HG03025 (cell line): ENCODE measurements around the gene CYP1B1.

Experiments used
- ATAC-seq: cut with Tn5 transposase; IDR thresholded peaks from one replicate; pipeline ENCODE4 v1.9.1; 2021; ENCODE audit warnings: mild to moderate bottlenecking, moderate library complexity; ENCODE audit not compliant: unreplicated experiment, low FRiP score

The CYP1B1 gene

DNA sequence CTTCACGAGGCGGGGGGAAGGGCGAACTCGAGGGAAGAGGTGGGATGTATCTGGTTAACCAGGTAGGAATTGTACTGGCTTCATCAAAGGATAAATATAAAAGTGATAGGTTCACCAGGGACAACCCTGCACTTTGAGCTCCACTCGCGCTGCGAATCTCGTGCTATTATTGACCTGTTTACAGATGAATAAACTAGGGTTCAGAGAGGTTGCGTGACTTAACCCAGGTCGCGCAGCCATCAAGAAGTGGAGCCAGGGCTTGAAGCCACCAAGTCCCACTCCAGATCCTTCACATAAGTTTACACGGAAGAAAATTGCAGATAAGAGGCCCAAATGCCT, 1.4 kb upstream of the CYP1B1 start:
- ATAC-seq = no peak

DNA sequence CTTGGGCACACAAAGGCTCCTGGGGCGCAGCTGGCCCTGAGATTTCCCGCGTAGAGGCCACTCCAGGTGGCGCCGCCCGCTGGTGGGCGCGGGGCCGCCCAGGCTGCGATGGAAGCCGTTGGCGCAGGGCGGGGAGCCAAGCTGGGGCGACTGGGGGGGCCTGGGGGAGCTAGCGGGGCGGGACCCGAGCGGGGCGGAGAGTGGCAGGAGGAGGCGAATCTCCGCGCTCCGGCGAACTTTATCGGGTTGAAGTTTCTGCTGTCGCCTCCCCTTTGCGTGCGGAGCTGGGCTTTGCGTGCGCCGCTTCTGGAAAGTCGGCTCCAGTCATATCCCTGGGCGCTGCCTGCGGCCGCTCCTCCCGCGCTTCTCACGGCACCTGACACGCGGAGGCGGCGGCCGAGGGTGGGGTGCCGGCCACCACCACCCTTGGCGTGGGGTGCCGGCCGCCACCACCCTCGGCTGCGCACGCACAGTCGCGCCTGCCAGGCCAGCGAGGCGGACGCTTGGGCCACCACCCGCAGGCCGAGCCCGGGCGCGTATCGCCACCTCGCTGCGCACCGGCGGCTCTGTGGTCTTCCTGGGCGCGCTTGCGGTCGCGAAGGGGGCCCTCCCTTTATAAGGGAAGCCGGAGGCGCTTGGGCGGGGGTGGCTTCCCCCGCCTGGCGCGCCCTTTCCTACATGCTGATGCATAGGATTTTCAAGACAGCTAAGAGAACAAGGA, 919 bp upstream of the CYP1B1 start:
- ATAC-seq = peak; percentile 44

DNA sequence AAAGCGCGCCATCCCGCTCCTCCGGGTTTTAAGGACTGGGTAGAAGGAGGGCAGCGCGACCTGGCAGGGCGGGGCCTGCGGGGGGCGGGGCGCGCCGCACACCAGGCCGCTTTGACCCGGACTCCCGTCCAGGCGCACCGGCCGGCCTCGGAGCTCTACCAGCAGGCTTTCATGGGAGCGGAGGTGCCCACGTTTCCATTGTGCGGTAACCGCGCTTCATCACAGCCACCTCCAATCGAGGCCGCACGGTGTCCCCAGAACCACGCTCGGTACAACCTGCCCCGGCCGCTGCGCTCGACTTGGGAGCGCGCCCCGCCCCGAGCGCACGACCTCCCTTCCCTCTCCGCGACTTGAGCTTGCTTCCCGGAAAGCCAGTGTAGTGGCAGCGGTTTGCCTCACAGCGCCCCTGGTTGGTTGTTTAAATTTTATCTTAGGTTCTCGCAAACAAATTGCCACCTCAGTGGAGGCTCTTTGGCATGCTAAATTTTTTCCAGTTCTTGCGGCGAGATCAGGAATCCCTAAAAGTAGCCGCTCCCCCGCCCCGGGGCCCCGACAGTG, 280 bp upstream of the CYP1B1 start:
- peak; percentile 52 for ATAC-seq

DNA sequence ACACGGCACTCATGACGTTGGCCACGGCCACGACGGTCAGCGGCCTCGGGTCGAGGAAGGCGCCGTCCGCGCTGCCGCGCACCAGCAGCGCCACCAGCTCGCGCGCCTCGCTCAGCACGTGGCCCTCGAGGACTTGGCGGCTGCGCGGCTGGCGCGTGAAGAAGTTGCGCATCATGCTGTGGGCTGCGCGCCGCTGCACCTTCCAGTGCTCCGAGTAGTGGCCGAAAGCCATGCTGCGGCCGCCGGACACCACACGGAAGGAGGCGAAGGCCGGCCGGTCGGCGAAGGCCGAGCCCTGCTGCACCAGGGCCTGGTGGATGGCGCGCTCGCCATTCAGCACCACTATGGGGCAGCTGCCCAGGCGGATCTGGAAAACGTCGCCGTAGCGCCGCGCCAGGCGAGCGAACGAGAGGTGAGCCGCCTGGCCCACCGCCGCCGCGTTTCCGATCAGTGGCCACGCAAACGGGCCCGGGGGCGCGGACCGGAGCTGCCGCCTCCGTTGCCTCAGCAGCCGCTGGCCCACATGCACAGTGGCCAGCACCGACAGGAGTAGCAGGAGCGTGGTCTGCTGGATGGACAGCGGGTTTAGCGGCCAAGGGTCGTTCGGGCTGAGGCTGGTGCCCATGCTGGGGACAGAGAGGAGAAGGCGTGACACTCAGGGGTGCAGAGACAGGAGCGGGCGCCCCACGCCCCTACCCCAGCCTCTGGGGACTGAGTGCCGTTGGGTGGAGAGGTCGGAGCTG, 1.0 kb downstream of the CYP1B1 start:
- ATAC-seq = no peak

DNA sequence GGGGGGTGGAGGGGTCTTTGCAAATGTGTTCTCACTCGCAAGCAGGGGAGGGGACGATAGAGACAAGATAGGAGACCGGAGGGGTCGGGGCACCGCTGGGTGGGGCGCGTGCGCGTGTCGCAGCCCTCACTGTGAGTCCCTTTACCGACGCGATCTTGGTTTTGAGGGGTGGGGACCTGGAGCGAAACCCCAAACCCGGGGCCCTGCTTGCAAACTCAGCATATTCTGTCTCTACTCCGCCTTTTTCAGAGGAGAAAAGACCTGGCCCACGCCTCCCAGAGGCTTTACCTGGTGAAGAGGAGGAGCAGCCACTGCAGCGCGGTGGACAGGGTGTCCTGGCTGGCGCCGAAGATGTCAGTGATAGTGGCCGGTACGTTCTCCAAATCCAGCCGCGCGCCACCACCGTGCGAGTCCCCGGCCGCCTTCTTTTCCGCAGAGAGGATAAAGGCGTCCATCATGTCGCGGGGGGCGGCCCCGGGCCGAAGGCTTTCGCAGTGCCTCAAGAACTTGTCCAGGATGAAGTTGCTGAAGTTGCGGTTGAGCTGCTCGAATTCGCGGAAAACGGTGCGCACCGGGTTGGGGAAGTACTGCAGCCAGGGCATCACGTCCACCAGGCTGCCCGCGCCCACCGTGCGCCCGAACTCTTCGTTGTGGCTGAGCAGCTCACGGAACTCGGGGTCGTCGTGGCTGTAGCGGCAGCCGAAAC, 1.7 kb downstream of the CYP1B1 start:
- no peak for ATAC-seq

DNA sequence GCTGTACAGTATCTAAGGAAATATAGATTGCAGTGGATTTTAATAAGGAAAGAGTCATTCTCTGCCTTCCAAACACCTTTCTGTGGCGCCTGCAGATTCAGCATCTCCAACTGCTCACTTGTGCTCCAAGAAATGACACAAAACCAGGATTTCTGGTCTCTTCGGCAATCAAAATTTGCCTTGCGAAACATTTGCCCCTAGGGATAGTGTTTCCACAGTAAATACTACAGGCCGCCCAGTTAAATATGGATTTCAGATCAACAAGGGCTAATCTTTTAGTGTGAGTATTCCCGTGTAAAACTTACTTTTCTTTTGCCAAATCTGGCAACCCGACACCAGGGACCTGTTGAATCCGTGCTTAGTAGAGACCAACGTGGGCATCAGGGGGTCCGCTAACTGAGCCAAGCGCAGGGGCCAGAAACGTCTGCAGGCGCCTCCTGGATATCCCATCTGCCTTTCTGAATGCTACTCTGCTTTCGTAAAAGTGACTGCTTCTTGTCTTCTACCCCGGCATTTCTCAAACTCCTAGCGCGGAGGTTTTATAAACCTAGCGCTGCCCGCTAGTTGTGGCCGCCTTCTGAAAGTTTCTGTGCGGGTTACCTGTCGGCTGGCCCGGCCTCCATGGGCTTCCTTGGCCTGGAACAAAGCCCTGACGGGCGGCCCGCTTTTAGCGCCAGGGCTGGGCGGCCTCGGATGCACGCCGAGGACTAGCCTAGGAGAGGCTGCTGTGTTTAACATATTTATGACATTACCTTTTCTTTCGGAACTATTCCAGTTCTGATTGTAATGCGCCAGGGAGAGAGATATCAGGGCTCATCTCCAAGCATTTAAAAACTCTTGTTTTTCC, 2.5 kb downstream of the CYP1B1 start:
- ATAC-seq = no peak

DNA sequence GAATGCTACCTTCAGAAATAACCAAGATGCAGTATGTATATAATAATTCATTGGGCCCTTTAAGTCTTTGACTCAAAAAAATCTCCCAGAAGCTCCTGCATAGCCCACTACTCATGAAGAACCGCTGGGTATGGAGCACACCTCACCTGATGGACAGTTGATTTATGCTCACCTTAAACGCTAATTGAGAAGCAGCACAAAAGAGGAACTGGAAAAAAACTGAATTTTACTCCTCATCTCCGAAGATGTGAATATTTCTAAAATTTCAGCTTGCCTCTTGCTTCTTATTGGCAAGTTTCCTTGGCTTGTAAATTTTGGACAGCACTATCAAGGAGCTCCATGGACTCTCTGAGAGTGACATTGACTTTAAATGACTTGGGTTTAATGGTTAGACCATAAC, 5.5 kb downstream of the CYP1B1 start:
- no peak for ATAC-seq

DNA sequence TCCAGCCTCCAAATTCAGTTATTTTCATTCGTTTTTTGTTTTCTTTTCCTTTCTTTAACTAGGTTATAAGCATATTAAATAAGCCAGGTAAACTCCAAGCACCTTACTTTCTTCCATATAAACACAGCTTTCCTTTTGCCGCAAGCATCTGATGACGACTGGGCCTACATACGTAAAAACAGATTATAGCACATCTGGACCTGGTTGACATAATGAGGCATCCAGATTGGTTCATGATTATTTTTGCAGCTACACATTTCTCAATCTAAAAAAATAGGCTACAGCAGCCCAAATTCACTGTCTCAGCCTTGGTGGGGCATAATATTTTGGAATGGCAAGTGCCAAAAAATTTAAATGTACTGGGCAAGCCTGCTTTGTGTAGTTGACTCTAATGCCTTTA, 7.7 kb downstream of the CYP1B1 start:
- ATAC-seq = no peak

DNA sequence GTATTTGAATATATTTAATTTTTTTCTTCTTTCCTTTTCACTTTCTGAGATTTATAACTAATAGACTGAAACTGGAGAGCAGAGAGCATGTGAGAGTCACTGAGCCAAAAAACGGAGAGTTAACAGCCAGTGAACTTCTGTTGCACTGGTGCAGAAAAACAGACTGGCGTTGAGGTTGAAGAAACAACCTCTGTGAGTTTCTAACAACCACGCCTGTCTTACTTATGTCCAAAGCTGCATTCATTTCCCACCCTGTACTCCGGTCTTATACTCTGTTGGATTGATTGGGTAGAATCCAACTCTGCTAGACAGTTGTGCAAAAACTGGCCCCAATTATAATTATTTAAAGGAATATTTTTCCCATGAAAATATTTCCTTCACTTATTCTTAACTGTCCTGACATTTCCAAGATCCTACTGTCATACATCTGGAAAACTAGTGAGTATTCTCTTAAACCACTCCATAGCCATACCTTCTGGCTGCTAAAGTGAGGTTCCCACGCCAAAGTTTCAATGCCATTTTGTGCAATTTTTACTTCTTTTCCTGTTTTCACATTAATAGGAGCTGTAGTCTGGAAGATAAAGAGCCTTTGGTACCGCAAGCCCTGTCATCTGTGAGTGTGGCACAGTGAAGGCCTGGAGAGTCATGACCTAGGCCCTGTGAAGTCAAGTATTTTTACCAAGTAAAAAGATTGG, 9.4 kb downstream of the CYP1B1 start:
- no peak for ATAC-seq

DNA sequence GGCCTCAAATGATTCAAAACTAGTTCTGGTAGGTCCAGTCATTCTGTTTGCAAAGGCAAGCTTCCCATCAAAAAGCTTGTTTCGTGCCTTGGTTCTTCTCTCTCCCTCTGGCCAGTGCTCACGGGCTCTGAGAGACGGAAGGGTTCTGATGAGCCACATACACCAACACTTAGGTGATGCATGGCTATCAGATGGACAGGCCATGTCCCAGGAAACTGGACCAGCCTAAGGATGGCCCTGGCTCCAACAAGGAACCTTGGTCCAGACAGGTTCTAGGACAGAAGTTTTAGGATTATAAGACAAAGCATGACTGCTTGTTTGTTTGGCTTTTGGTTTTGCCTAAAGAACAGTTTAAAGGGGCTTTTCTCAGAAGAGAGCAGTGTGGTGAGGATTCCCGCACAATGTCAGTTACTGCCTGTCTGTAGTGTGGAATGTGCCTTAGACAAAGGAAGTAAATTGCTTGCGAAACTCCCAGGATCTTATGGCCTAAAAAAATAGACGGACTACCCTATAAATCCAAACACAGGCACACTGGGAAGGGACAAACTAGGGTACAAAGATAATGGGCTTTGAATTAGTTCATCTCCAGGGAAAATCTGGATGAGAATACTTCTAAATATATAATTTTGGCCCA, 10.3 kb downstream of the CYP1B1 start:
- ATAC-seq = no peak

DNA sequence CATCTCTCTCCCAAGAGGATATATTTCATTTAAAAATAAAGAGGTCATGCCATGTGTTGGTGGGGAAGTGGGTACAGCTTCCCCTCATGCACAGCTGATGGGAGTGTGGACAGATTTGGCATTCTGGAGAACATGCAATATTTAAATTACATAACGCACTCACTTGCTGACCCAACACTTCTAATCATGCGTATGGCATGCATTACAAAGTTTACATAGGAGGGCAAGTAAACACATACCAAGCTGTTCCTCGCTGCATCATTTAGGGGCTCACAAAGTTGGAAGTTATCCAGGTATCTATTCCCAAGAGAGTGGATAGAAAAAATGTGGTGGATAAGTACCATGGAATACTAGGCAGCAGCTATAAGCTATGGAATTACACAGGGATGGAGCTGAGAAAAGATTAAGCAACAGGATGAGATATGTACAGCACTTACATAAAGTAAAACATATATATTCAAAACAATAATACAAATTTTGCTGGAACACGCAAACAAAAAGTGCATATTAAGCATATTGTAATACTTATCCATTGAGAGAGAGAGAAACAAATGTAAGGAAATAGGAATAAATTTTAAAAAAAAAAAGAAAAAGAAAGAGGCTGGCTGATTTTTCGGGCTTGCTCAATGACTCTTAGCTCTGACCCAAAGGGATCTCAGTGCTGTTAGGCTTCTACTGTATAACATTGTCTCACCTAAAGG, 11.0 kb downstream of the CYP1B1 start:
- ATAC-seq = no peak

DNA sequence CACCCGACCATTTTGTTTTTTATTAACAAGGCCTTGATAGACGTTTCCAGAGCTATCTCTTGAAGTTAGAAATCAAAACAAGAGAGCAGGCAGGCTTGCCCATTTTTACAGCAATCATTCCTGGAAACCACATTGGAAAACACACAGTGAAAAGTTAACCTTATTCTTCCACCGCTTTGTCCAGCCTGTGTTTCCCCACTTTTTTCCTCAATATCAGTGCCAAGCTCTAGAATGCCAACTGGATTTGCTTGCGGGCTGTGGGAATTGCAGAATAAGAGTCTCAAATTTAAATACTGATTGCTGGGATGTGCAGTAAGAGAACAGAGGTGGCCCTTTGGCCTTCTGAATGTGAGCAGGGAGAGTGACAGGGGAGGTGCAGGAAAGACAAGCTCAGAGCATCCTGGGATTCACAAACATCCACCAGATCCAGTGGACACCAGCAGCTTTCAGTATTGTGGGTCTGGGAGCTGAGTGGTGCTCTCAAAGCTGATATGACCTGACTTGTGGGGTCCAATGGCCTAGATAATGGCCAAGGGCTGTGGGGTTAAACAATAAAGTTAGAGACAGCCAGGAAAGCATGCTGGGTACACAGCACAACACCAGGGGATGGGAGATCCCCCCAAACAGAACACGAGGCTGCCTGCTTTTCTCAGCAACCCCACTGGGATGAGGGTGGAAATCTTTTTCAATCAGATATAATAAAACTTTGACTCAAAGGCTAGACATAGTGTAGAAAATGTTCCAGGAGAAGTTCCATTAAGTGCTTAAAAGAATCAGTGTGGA, 15.5 kb downstream of the CYP1B1 start:
- ATAC-seq = no peak

DNA sequence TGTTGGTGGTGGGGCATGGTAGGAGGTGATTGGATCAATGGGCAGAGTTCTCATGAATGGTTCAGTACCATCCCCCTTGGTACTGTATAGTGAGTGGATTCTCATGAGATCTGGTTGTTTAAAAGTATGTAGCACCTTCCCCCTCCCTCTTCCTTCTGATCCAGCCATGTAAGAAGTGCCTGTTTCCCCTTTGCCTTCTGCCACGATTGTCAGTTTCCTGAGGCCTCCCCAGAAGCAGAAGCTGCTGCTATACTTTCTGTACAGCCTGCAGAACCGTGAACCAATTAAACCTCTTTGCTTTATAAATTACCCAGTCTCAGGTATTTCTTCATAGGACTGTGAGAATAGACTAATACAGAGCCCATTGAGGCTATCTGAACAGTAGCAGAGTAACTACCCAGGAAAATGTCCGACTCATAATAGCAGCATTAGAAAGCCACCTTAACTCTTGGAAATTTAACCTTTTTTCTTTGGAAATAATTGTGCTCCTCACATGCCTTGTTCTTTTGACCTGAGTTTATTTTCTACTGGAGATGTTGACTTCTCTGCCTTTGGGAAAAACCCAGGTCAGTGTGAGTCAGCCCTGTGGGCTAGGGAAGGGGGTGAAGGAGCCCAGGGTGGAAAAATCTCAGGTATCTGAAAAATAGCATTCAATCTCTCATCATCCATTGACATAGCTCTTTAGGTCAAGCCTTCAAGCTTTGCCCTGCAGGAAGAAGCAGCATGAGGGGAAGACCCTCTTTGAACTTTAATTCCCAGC, 18.1 kb downstream of the CYP1B1 start:
- ATAC-seq = no peak

DNA sequence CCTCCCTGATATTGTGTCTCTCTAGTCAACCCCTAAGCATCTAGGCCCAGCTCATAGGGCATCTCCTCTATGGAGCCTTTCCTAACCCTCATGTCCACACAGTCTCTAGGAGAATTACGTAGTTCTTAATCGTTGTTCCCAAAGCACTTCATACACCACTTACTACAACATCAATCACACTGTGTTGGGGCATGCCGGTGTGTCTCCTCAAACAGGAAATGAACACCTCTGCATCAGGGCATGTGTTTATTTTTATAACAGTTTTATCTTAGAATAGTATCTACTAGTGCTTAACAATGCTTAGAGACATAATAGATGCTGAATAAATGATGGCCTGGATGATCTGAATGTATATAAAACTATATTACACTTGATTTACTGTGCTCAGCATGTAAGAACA, 19.7 kb downstream of the CYP1B1 start:
- ATAC-seq = no peak

DNA sequence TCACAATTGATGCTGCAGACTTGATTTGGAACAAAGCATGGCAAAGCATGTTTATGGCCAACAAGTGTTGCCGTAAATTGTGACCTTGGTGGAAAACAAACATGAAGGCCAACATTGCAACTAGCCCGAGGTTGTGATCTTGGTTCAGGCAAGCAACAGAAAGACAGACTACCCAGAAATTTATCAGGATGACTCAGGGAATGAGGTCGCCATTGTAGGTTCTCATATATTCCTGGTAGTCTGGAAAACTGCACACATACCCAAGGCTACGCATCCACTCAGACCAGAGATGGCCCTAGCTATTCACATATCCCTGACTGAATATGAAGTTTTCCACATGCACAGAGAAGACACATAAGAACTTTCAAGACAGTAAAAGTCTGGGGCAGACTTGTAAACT, 30.1 kb downstream of the CYP1B1 start:
- ATAC-seq = no peak

DNA sequence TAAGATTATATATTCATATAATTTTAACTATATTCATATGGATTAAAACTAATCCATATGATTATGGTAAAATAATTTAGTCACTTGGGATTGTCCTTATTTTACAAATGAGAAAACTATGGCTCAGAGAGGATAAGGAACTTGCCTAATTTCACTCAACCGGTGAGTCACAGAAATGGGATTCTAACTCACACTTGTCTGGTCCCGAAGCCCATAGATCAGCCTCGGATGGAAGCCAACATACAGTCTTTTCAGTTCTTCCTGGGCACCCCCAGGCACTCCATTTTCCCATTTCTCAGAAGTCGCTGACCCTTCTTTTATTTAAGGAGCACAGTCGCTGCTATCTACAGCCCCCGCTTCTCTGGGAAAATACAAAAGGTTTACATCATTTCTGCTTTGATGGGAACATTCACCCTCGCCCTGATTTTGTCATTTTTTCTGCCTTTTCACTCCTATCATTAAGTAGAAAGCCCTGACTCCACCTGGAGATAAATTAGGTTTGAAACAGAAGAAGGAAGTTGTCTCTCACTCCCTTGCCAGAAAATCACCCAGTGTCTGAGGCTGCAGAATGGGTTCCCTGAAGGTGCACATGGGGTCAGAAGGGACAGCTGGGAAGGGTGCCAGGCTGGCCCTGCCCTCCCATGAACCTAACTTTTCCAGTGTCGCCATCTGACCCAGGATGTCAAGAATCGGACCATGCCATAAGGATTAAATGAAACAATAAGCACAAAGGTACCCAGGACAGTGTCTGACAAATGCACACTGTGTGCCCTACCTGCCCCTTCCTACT, 36.6 kb downstream of the CYP1B1 start:
- ATAC-seq = no peak

DNA sequence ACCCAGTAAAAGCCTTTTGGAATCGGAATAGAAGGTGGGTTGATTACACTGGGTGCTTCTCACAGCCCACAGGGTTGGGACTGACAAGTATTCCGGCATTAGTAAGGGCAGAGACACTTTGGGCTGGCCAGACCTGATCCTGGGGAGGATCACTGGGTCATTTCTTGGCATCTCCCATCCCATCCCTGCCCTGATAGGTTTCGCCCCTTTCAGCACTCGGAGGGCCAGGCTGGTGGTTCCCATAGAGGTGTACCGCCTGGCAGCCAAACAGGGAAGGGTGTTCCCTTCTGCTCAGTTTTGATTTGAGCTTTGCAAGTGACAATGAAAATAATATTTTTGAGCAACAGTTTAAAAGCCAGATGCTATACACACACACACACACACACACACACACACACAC, 37.3 kb downstream of the CYP1B1 start:
- no peak for ATAC-seq
